Right ventricle myocardium superior (tissue), 1 donor: ENCODE results near the gene MT3. TPM values are rescaled to one million over a fixed set of nuclear protein-coding genes. Genes with fewer than 3 reads are reported as not detected.

Experiments used
- ATAC-seq: fragments of 200-7000 bp; cut with Tn5 transposase; one replicate; pipeline ENCODE4 v1.9.1; 2020; ENCODE audit warnings: mild to moderate bottlenecking; ENCODE audit not compliant: poor library complexity
- DNase-seq: peaks from one replicate; pipeline ENCODE4 v3.0.0-alpha.2; 2020
- intact Hi-C: fragments of 100-400 bp; cut with DNase I; formaldehyde crosslinking; loops from one replicate; pipeline ENCODE4 v1.11.2; 2022
- long read RNA-seq: library from polyadenylated mRNA; unstranded; transcript quantifications from one replicate; pipeline ENCODE4 v2.0.0, GENCODE V29; 2021
- total RNA-seq: library from RNA; stranded (reverse); fragmentation: NEBNext Ultra II Directional; extraction: Animal tissue kit (Norgen Biotek cat#: 25700); gene quantifications from one replicate; pipeline ENCODE4 v1.2.1, GENCODE V29; 2021
- donor health status: DM: no; HTN: yes; CAD: no; lungs with severe emphysema.

MT3 gene
- 3.5 TPM for total RNA-seq
- long read RNA-seq, result 0 reads

DNA sequence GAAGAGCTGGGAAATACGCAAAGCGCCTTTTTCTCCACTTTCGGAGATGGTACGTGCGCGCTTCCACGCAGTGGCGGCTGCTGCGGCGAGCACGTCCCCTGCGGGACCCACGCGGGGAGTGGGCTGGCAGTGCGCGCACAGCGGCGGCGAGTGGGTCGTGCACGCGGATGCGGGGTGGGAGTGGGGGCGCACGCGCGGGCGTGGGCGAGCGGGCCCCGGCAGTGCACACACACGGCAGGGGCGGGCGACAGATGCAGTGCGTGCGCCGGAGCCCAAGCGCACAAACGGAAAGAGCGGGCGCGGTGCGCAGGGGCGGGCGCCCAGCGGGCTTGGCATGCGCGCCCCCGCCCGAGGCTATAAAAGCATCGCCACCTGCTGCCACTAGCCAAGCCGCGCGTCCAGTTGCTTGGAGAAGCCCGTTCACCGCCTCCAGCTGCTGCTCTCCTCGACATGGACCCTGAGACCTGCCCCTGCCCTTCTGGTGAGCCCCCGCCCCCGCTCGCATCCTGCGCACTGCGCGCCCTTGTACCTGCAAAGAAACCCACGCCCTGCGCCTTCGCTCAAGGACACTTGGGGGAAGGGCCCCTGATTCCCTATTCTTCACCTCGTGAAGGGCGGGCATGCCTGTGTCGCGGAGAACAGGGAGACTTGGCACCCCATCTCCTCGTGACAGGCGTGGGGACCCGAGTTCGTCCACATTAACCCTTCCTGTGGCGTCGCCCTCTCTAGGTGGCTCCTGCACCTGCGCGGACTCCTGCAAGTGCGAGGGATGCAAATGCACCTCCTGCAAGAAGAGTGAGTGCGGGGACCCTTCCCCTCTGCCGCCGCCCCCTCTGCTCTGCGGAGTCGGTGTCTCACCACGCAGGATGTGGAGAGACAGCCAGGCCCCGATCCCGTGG lies at the start of gene MT3:
TSS of gene MT3 (plus strand) at position 388 of the 899 bp plus-strand sequence. CDS start at position 451, 63 bp downstream.
- intact Hi-C loops, result no loop called here
- DNase-seq (no peak), ATAC-seq (peak; percentile 38)

GRCh38 chr16:56539656-56540055 lies 49.7 kb upstream of the MT3 start:
- ATAC-seq, result no peak
- DNase-seq, result no peak
- intact Hi-C loops, result no loop called here

GRCh38 chr16:56542039-56542438 lies 47.3 kb upstream of the MT3 start:
- intact Hi-C loops, result no loop called here
- ATAC-seq (no peak), DNase-seq (no peak)

GRCh38 chr16:56547120-56547948 lies 42.0 kb upstream of the MT3 start:
- DNase-seq, result no peak
- intact Hi-C loops, result no loop called here
- no peak for ATAC-seq

GRCh38 chr16:56547949-56548567 lies 41.3 kb upstream of the MT3 start:
- intact Hi-C loops, result no loop called here
- ATAC-seq (no peak), DNase-seq (no peak)

DNA sequence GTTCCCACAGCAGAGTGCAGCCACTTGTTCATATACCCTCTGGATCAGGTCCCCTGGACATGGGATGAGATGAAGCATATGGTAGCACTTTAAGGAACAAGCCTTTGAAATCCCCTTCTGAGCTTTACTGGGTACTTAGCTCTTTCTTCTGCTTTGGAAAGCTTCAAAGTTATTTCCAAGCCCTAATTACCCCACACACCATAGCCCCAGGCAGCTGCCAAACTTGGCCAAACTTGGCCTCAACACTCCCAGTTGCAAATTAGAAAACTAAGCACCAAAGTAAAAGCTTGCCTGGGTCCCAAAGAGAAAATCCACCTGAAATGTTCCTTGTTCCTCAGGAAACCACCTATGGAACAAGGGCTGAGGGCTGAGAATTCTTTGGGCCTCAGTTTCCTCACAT lies 40.2 kb upstream of the MT3 start:
- DNase-seq (no peak), ATAC-seq (no peak)
- intact Hi-C loops, result no loop called here

GRCh38 chr16:56549744-56550385 lies 39.5 kb upstream of the MT3 start:
- ATAC-seq (no peak), DNase-seq (no peak)
- intact Hi-C loops, result no loop called here

- intact Hi-C loops, result no loop called here
- ATAC-seq (peak; percentile 85), DNase-seq (no peak)
Observed at GRCh38 chr16:56551796-56552738, 37.3 kb upstream of the MT3 start.

- DNase-seq, result no peak
- no peak for ATAC-seq
- intact Hi-C loops, result no loop called here
Observed at GRCh38 chr16:56554441-56554840, 34.9 kb upstream of the MT3 start.

DNA sequence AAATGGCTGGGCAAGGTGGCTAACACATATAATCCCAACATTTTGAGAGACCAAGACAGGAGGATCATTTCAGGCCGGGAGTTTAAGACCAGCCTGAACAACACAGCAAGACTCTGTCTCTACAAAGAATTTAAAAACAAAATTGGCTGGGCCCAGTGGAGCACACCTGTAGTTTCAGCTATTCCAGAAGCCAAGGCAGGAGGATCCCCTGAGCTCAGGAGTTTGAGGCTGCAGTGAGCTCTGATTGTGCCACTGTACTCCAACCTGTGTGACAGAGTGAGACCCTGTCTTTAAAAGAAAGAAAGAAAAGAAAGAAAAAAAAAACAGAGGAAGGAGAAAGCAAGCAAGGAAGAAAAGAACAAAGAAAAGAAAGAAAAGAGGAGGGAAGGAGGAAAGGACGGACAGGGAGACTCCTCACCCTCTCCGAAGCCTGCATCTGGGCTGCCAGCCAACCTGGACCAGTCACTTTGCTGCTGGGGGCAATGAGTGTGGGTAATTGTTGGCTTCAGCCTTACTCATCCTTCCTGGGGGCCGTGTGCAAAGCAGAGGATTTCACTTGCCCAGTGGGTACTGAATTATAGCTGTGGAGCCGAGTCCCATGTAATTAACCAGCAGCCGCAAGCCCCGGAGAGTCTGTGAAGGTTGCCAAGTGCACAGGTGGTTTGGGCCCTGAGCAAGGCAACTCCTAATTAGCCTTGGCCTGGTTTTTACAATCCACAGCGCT lies 31.1 kb upstream of the MT3 start:
- intact Hi-C loops, result no loop called here
- ATAC-seq (no peak), DNase-seq (no peak)

- intact Hi-C loops, result no loop called here
- ATAC-seq (no peak), DNase-seq (no peak)
Observed at GRCh38 chr16:56559109-56559508, 30.2 kb upstream of the MT3 start.

DNA sequence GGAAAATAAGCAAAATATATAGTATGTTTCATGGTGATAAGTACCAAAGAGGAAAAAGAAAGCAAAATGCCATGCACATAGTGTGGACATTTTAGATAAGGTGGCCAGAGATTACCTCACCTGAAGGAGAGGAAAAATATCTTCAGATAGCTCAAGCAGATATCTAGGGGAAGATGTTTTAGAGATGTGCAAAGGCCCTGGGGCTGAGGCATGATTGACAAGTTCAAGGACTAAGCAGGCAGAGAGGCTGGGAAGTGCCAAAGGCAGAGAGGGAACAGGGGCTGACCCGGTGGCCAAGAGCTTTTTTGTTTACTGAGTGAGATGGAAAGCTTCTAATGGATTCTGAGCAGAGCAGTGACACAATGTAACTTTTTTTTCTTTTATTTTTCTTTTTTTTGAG lies 28.9 kb upstream of the MT3 start:
- ATAC-seq (no peak), DNase-seq (no peak)
- intact Hi-C loops, result no loop called here

DNA sequence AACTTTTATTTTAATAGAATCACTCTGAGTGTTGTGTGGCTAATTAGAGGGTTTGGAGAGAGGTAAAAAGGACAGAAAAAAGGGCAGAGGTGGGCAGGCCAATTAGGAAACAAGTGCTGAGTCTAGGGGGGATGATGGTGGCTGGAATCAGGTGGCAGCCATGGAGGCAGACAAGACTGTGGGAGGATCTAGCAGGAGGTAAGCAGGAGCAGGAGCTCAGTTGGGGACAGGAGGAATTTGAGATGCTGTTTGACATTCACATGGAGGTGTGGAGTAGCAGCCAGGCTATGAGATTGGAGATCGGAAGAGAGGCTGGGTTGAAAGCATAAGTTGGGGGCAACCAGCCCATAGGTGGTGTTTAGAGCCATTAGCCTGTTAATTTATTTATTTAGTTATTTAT lies 28.2 kb upstream of the MT3 start:
- DNase-seq (no peak), ATAC-seq (no peak)
- intact Hi-C loops, result no loop called here

- DNase-seq (no peak), ATAC-seq (no peak)
- intact Hi-C loops, result no loop called here
Observed at GRCh38 chr16:56564793-56565477, 24.4 kb upstream of the MT3 start, which contains the start of gene MT4. Gene MT4 (plus strand): TSS chr16:56565073. CDS start chr16:56565129, 56 bp downstream.

GRCh38 chr16:56569971-56570370 lies 19.4 kb upstream of the MT3 start:
- ATAC-seq, result no peak
- intact Hi-C loops, result no loop called here
- no peak for DNase-seq

DNA sequence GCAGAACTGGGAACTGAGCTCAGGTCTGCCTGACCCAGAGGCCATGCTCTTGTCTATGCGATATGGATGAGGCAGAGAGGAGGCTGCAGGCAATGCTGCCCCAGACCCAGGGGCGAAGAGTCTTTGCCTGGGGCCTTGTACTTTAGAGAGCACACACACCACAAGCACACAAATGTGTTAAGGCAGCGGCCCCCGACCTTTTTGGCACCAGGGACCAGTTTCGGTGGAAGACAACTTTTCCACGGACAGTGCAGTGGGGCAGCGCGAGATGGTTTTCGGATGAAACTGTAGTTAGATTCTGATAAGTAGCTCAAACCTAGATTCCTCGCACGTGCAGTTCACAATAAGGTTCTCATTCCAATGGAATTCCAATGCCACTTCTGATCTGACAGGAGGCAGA lies 17.8 kb upstream of the MT3 start:
- DNase-seq, result no peak
- ATAC-seq, result no peak
- intact Hi-C loops, result no loop called here

DNA sequence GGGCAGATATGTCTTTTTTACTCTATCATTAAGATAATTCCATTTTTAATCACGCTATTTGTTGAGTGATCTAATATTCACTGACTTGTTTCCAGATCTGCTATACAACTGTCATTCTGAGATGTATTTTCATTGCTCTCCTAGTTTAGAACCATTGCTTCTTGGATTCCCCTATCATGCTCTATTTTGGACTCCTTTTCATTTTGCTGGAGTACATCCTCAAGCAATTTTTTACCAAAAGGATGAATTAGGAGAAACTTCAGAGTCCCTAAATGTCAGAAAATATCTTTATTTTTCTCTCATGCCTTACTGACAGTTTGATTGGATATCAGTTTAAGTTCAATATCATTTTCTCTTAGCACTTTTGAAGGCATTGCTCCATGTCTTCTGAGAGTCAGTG lies 14.7 kb upstream of the MT3 start:
- DNase-seq, result no peak

More for the DNA sequence above, 14.7 kb upstream of the MT3 start:
- intact Hi-C loops, result no loop called here
- ATAC-seq, result no peak
